Activated CD4-positive, alpha-beta memory T cell treated with anti-CD3 and anti-CD28 coated beads for 36 hours (primary cell): ENCODE data around the gene PREX1. TPM values are rescaled to one million over a fixed set of nuclear protein-coding genes. Genes with fewer than 3 reads are reported as not detected.

ENCODE experiments used
- CTCF ChIA-PET: fragments of 350-600 bp; sonication (Branson Sonifier 250); formaldehyde crosslinking; loops from one replicate; lab custom pipeline; 2021; ENCODE audit warnings: antibody characterized with exemption, inconsistent platforms; lab: Charles Lee
- POLR2A ChIA-PET: fragments of 350-600 bp; sonication (Branson Sonifier 250); formaldehyde crosslinking; loops from one replicate; lab custom pipeline; 2021; ENCODE audit warnings: antibody characterized with exemption; lab: Charles Lee
- DNase-seq: peaks from one replicate; pipeline ENCODE4 v3.0.0-alpha.2; 2020
- H3K27ac Mint-ChIP-seq: one replicate; pipeline ENCODE4 v1.8.0; 2021; ENCODE audit warnings: mixed read lengths
- H3K27me3 Mint-ChIP-seq: one replicate; pipeline ENCODE4 v1.8.0; 2021; ENCODE audit warnings: mixed read lengths
- H3K36me3 Mint-ChIP-seq: one replicate; pipeline ENCODE4 v1.8.0; 2021; ENCODE audit warnings: mixed read lengths
- H3K4me1 Mint-ChIP-seq: one replicate; pipeline ENCODE4 v1.8.0; 2021; ENCODE audit warnings: low read depth, mixed read lengths
- H3K4me3 Mint-ChIP-seq: one replicate; pipeline ENCODE4 v1.8.0; 2021; ENCODE audit warnings: mild to moderate bottlenecking, mixed read lengths
- H3K9me3 Mint-ChIP-seq: one replicate; pipeline ENCODE4 v1.8.0; 2021; ENCODE audit warnings: mixed read lengths
- intact Hi-C: fragments of 100-400 bp; cut with micrococcal nuclease; formaldehyde crosslinking; loops from one replicate; pipeline ENCODE4 v1.15.1; 2023
- total RNA-seq, 2 experiments: library from RNA; stranded (reverse); gene quantifications; one replicate each; pipeline ENCODE4 v1.2.3, GENCODE V29; 2021

PREX1 gene
- total RNA-seq, 2 experiments from 2014 or later, result 91.5 to 92.8 TPM

GRCh38 chr20:48656137-48656536, 171.7 kb downstream of the PREX1 start:
- POLR2A ChIA-PET, result no interaction called here

GRCh38 chr20:48653706-48654051, 174.1 kb downstream of the PREX1 start:
- ChIA-PET POLR2A (no interaction called here), CTCF (no interaction called here)
- DNase-seq, result no peak
- H3K9me3 Mint-ChIP-seq, result no peaks in the 10 kb centered on the region
- no peak overlapping the region for H3K4me3 Mint-ChIP-seq
- no peak overlapping the region for H3K27ac Mint-ChIP-seq
- intact Hi-C loops, result no loop called here
- H3K27me3 Mint-ChIP-seq, result no peaks in the 10 kb centered on the region
- H3K4me1 Mint-ChIP-seq, result peaks cover 1% of the 10 kb centered on the region
- peaks cover 50% of the 10 kb centered on the region for H3K36me3 Mint-ChIP-seq

More at GRCh38 chr20:48656137-48656536, 171.7 kb downstream of the PREX1 start:
- Mint-ChIP-seq H3K36me3 (peaks cover 56% of the 10 kb centered on the region), H3K27me3 (no peaks in the 10 kb centered on the region), H3K9me3 (peaks cover 4% of the 10 kb centered on the region), H3K4me1 (peaks cover 1% of the 10 kb centered on the region), H3K4me3 (no peak overlapping the region), H3K27ac (no peak overlapping the region)
- CTCF ChIA-PET, result interaction anchor here (1.1 to 5.5 kb wide), 8 partner anchors 12 to 251 kb away, joined by 3 to 171 read pairs (median 21); partner anchors contain the start of gene PREX1
- intact Hi-C loops, result loop anchor here (5.0 kb wide), 1 partner anchor 161 kb away; no protein-coding TSS in a partner anchor
- DNase-seq, result no peak

- ChIA-PET POLR2A (no interaction called here), CTCF (no interaction called here)
- no peaks in the 10 kb centered on the region for H3K9me3 Mint-ChIP-seq
- no peaks in the 10 kb centered on the region for H3K27me3 Mint-ChIP-seq
- H3K4me3 Mint-ChIP-seq, result no peak overlapping the region
- peaks cover 54% of the 10 kb centered on the region for H3K36me3 Mint-ChIP-seq
- H3K4me1 Mint-ChIP-seq, result peaks cover under 1% of the 10 kb centered on the region
- no peak overlapping the region for H3K27ac Mint-ChIP-seq
- DNase-seq, result no peak
- intact Hi-C loops, result no loop called here
These were observed 174.7 kb downstream of the PREX1 start for GRCh38 chr20:48652961-48653705.

GRCh38 chr20:48651960-48652359, 175.8 kb downstream of the PREX1 start:
- Mint-ChIP-seq H3K4me3 (no peak overlapping the region), H3K27ac (no peak overlapping the region), H3K9me3 (no peaks in the 10 kb centered on the region), H3K36me3 (peaks cover 52% of the 10 kb centered on the region), H3K4me1 (no peaks in the 10 kb centered on the region), H3K27me3 (no peaks in the 10 kb centered on the region)
- ChIA-PET POLR2A (interaction anchor here (0.7 kb wide), 1 partner anchor 1889 kb away, joined by 3 read pairs; no protein-coding TSS in a partner anchor), CTCF (no interaction called here)
- no peak for DNase-seq
- intact Hi-C loops, result no loop called here

GRCh38 chr20:48651271-48651670, 176.5 kb downstream of the PREX1 start:
- Mint-ChIP-seq H3K9me3 (no peaks in the 10 kb centered on the region), H3K36me3 (peaks cover 48% of the 10 kb centered on the region), H3K27me3 (no peaks in the 10 kb centered on the region), H3K27ac (peak overlapping the region; percentile 28), H3K4me1 (no peaks in the 10 kb centered on the region), H3K4me3 (no peak overlapping the region)
- ChIA-PET CTCF (no interaction called here), POLR2A (no interaction called here)
- intact Hi-C loops, result no loop called here
- DNase-seq, result no peak

- H3K9me3 Mint-ChIP-seq, result no peaks in the 10 kb centered on the region
- H3K36me3 Mint-ChIP-seq, result peaks cover 49% of the 10 kb centered on the region
- H3K4me1 Mint-ChIP-seq, result no peaks in the 10 kb centered on the region
- POLR2A ChIA-PET, result no interaction called here
- H3K4me3 Mint-ChIP-seq, result no peak overlapping the region
- CTCF ChIA-PET, result interaction anchor here (1.8 to 2.1 kb wide), 3 partner anchors 8 to 255 kb away, joined by 6 to 9 read pairs (median 9); no protein-coding TSS in a partner anchor
- H3K27ac Mint-ChIP-seq, result no peak overlapping the region
- no peaks in the 10 kb centered on the region for H3K27me3 Mint-ChIP-seq
- DNase-seq, result no peak
- intact Hi-C loops, result no loop called here
These were observed 177.9 kb downstream of the PREX1 start for GRCh38 chr20:48649868-48650267.

GRCh38 chr20:48649104-48649626, 178.6 kb downstream of the PREX1 start:
- no peaks in the 10 kb centered on the region for H3K9me3 Mint-ChIP-seq

GRCh38 chr20:48648482-48649051, 179.2 kb downstream of the PREX1 start:
- intact Hi-C loops, result no loop called here
- no peak overlapping the region for H3K27ac Mint-ChIP-seq
- DNase-seq, result no peak
- H3K4me1 Mint-ChIP-seq, result no peaks in the 10 kb centered on the region
- ChIA-PET CTCF (interaction anchor here (1.8 to 2.1 kb wide), 3 partner anchors 9 to 256 kb away, joined by 6 to 9 read pairs (median 9); no protein-coding TSS in a partner anchor), POLR2A (no interaction called here)
- H3K36me3 Mint-ChIP-seq, result peaks cover 56% of the 10 kb centered on the region
- H3K27me3 Mint-ChIP-seq, result no peaks in the 10 kb centered on the region
- no peak overlapping the region for H3K4me3 Mint-ChIP-seq
- no peaks in the 10 kb centered on the region for H3K9me3 Mint-ChIP-seq

More at GRCh38 chr20:48649104-48649626, 178.6 kb downstream of the PREX1 start:
- Mint-ChIP-seq H3K4me3 (no peak overlapping the region), H3K27me3 (no peaks in the 10 kb centered on the region), H3K27ac (no peak overlapping the region), H3K4me1 (no peaks in the 10 kb centered on the region), H3K36me3 (peaks cover 53% of the 10 kb centered on the region)
- CTCF ChIA-PET, result interaction anchor here (1.8 to 2.1 kb wide), 3 partner anchors 8 to 256 kb away, joined by 6 to 9 read pairs (median 9); no protein-coding TSS in a partner anchor
- no peak for DNase-seq
- intact Hi-C loops, result no loop called here
- POLR2A ChIA-PET, result no interaction called here

GRCh38 chr20:48647858-48648257, 179.9 kb downstream of the PREX1 start:
- Mint-ChIP-seq H3K4me3 (no peak overlapping the region), H3K36me3 (peaks cover 52% of the 10 kb centered on the region)
- intact Hi-C loops, result no loop called here

GRCh38 chr20:48645666-48646065, 182.1 kb downstream of the PREX1 start:
- no peaks in the 10 kb centered on the region for H3K27me3 Mint-ChIP-seq
- H3K4me3 Mint-ChIP-seq, result no peak overlapping the region
- H3K27ac Mint-ChIP-seq, result no peak overlapping the region
- POLR2A ChIA-PET, result no interaction called here
- H3K9me3 Mint-ChIP-seq, result no peaks in the 10 kb centered on the region
- no peak for DNase-seq
- intact Hi-C loops, result no loop called here
- peaks cover 42% of the 10 kb centered on the region for H3K36me3 Mint-ChIP-seq
- H3K4me1 Mint-ChIP-seq, result no peaks in the 10 kb centered on the region
- CTCF ChIA-PET, result no interaction called here

More at GRCh38 chr20:48647858-48648257, 179.9 kb downstream of the PREX1 start:
- H3K27ac Mint-ChIP-seq, result no peak overlapping the region
- H3K9me3 Mint-ChIP-seq, result no peaks in the 10 kb centered on the region
- no peaks in the 10 kb centered on the region for H3K27me3 Mint-ChIP-seq
- POLR2A ChIA-PET, result no interaction called here
- CTCF ChIA-PET, result interaction anchor here (1.8 to 2.1 kb wide), 3 partner anchors 10 to 257 kb away, joined by 6 to 9 read pairs (median 9); no protein-coding TSS in a partner anchor
- no peaks in the 10 kb centered on the region for H3K4me1 Mint-ChIP-seq
- DNase-seq, result no peak

- no peak for DNase-seq
- intact Hi-C loops, result no loop called here
- H3K4me1 Mint-ChIP-seq, result no peaks in the 10 kb centered on the region
- POLR2A ChIA-PET, result no interaction called here
- no peaks in the 10 kb centered on the region for H3K27me3 Mint-ChIP-seq
- no peaks in the 10 kb centered on the region for H3K9me3 Mint-ChIP-seq
- peaks cover 43% of the 10 kb centered on the region for H3K36me3 Mint-ChIP-seq
- CTCF ChIA-PET, result interaction anchor here (1.4 to 1.6 kb wide), 2 partner anchors 9 to 13 kb away, joined by 5 read pairs; no protein-coding TSS in a partner anchor
- H3K27ac Mint-ChIP-seq, result no peak overlapping the region
- H3K4me3 Mint-ChIP-seq, result no peak overlapping the region
These were observed 183.4 kb downstream of the PREX1 start for GRCh38 chr20:48644286-48644828.
